Testis (tissue), 3 donors: Measurements from ENCODE around the gene FBXW5. TPM values are rescaled to one million over a fixed set of nuclear protein-coding genes. Genes with fewer than 3 reads are reported as not detected.

Source experiments
- DNase-seq: peaks from one replicate; pipeline ENCODE4 v3.0.0-alpha.2; 2019
- H3K27ac ChIP-seq, 2 donors: fragments of 200-600 bp; sonication (generic); one replicate each; pipeline ENCODE4 v1.5.1; 2019
- H3K27me3 ChIP-seq: fragments of 200-600 bp; sonication (generic); one replicate; pipeline ENCODE4 v1.5.1; 2019
- H3K36me3 ChIP-seq: fragments of 200-600 bp; sonication (generic); one replicate; pipeline ENCODE4 v1.5.1; 2017; ENCODE audit warnings: low read depth; ENCODE audit errors: missing control alignments
- H3K4me1 ChIP-seq: fragments of 200-600 bp; sonication (generic); one replicate; pipeline ENCODE4 v1.5.1; 2019
- H3K4me3 ChIP-seq, 2 donors: fragments of 200-600 bp; sonication (generic); one replicate each; pipeline ENCODE4 v1.5.1; 2017 to 2019
- H3K9me3 ChIP-seq: fragments of 200-600 bp; sonication (generic); one replicate; pipeline ENCODE4 v1.5.1; 2017
- POLR2A ChIP-seq: fragments of 450-650 bp; IDR thresholded peaks from one replicate; pipeline ENCODE4 v1.6.1; 2017; ENCODE audit warnings: antibody characterized with exemption, mild to moderate bottlenecking, moderate library complexity
- WGBS, 2 donors: methylation state at CpG; one replicate each; pipeline ENCODE4 v1.1.5; 2018; 5-methylcytosine and 5-hydroxymethylcytosine counted together
- intact Hi-C: fragments of 100-400 bp; cut with DNase I; formaldehyde crosslinking; loops from one replicate; pipeline ENCODE4 v1.15.1; 2023; ENCODE audit warnings: low total_unique reads
- polyA plus RNA-seq: library from polyadenylated mRNA; stranded (reverse); fragments of 350-450 nt; fragmentation: Illumina TruSeq; extraction: RNeasy Lipid Tissue Mini Kit (QIAGEN cat#74804); gene quantifications from one replicate; pipeline ENCODE4 v1.2.3, GENCODE V29; 2014; ENCODE audit warnings: low read depth, low replicate concordance; ENCODE audit not compliant: insufficient read depth
- total RNA-seq, 2 donors: library from RNA; depleted of rRNA; stranded (reverse); fragments of >200 nt; gene quantifications; one replicate each; pipeline ENCODE4 v1.2.3, GENCODE V29; 2016
- TF ChIP-seq, protein P1 (sequence below), 3 experiments: fragments of 450-650 bp in 2 of 3; fragments of 200-600 bp in 1 of 3; sonication (generic) in 1 of 3; IDR thresholded peaks; one replicate each; pipeline ENCODE4 v1.5.1; 2016 to 2019; ENCODE audit warnings: antibody characterized with exemption in 3 of 3, mild to moderate bottlenecking in 2 of 3, moderate library complexity in 1 of 3

Gene FBXW5
- total and polyA plus RNA-seq, 3 donors from 2014 or later = 452 to 749 (median 509) TPM

DNA sequence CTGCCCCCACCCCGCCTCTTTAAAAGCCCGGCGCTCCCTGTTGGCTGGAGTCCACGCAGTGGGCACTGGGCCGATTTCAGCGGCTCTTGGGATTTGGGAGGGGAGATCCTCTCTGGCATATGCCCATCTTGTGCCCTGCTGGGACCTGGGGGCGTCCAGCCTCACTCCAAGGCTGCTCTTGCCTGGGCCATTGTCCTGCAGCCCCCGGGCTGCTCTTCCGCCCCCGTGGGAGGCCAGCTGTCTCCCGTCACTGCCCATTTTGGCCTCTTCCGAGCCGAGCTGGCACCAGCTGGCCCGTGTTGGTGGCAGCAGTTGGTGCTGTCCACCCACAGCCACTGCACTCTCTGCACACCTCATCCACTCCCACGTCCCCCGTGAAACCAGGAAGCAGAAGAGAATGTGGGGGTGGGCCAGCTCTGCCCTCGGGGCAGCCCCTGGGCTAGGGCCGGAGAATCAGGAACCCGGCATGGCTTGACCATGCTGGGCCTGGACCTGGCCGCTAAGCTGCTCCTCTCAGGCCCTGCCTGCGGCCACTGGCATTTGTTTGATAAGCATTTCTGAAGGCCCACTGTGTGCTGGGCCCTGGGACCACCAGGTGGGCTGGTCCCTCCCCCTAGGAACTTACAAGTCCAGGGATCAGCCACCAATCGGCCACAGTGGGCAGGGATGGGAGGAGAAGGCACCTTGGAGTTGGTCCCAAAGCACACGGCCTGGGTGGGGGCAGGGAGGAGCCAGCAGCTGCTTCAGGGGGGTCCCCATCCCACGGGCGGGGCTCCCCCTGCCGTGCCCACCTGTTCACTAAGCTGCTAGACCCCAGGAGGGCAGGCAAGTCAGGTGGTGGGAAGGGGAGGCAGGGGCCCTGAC lies 2.7 kb upstream of the FBXW5 start:
- Histone ChIP-seq H3K27ac (peak overlapping the region; percentile 26 to 50), H3K4me1 (peaks cover 60% of the 10 kb centered on the region), H3K27me3 (no peaks in the 10 kb centered on the region), H3K9me3 (no peaks in the 10 kb centered on the region), H3K36me3 (no peaks in the 10 kb centered on the region), H3K4me3 (no peak overlapping the region)
- no peak for TF ChIP-seq POLR2A
- TF ChIP-seq, protein P1, sequence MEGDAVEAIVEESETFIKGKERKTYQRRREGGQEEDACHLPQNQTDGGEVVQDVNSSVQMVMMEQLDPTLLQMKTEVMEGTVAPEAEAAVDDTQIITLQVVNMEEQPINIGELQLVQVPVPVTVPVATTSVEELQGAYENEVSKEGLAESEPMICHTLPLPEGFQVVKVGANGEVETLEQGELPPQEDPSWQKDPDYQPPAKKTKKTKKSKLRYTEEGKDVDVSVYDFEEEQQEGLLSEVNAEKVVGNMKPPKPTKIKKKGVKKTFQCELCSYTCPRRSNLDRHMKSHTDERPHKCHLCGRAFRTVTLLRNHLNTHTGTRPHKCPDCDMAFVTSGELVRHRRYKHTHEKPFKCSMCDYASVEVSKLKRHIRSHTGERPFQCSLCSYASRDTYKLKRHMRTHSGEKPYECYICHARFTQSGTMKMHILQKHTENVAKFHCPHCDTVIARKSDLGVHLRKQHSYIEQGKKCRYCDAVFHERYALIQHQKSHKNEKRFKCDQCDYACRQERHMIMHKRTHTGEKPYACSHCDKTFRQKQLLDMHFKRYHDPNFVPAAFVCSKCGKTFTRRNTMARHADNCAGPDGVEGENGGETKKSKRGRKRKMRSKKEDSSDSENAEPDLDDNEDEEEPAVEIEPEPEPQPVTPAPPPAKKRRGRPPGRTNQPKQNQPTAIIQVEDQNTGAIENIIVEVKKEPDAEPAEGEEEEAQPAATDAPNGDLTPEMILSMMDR (IDR thresholded peaks at IDR 0.05) = no peak
- DNase-seq = no peak
- 66 to 88% methylated on average over 6 to 26 of the region's 26 CpGs for WGBS, 2 donors
- intact Hi-C loops = no loop called here

DNA sequence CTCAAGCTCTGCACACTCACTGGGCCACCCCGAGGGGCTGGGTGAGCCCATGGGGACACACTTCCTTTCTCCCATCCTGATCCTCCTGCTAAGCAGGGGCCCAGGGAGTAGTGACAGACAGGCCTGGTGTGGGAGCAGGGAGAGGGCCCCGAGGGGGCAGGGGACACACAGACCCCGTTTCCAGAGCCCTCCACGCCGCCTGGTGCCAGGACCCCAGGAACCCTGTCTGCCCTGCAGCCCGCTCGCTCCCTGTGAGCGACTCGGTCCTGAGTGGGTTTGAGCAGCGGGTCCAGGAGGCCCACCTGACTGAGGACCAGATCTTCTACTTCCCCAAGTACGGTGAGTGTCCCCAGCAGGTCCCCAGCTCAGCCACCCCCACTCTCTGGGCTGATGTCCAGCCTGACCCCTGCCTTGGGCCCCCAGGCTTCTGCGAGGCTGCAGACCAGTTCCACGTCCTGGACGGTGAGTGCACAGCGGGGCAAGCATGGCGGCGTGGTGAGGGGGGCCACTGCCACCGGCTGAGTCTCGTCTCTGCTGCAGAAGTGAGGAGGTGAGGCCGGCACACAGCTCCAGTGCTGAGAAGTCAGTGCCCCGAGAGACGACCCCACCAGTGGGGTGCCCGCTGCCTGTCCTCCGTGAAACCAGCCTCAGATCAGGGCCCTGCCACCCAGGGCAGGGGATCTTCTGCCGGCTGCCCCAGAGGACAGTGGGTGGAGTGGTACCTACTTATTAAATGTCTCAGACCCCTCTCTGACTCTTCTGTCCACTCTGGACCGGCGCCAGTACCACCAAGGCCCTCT lies 1.9 kb upstream of the FBXW5 start:
- peaks cover 52% of the 10 kb centered on the region for H3K4me1 ChIP-seq
- H3K27ac ChIP-seq = peak overlapping the region in 1 of 2 donors; percentile 50
- no peaks in the 10 kb centered on the region for H3K9me3 ChIP-seq
- no peak overlapping the region for H3K4me3 ChIP-seq
- TF ChIP-seq POLR2A = no peak
- TF ChIP-seq, protein P1 (IDR thresholded peaks at IDR 0.05) = no peak
- 71 to 88% methylated on average over 18 to 27 of the region's 27 CpGs for WGBS, 2 donors
- intact Hi-C loops = no loop called here
- DNase-seq = no peak
- H3K27me3 ChIP-seq = no peaks in the 10 kb centered on the region
- no peaks in the 10 kb centered on the region for H3K36me3 ChIP-seq

DNA sequence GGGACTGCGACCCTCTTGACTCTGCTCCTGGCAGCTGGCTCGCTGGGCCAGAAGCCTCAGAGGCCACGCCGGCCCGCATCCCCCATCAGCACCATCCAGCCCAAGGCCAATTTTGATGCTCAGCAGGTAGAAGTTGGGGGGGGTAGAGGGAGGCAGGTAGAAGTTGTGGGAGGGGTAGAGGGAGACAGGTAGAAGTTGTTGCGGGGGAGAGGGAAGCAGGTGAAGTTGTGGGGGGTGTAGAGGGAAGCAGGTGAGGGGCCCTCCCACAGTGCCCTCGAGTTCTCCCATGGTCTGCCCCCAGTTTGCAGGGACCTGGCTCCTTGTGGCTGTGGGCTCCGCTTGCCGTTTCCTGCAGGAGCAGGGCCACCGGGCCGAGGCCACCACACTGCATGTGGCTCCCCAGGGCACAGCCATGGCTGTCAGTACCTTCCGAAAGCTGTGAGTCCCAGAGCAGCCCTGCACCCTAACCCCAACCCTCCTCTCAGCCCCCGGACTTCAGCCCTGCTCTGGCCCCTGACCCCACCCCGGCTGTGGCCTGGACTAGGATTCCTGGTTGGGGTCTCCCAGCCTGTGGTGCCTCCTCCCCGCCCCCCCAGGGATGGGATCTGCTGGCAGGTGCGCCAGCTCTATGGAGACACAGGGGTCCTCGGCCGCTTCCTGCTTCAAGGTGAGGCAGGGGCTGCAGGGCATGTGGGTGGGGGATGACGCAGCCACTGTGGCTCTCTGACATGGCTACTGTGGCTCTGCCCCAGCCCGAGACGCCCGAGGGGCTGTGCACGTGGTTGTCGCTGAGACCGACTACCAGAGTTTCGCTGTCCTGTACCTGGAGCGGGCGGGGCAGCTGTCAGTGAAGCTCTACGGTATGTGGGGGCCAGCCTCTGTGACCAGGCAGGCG lies 1.0 kb upstream of the FBXW5 start:
- Histone ChIP-seq H3K27ac (no peak overlapping the region), H3K4me3 (no peak overlapping the region), H3K27me3 (no peaks in the 10 kb centered on the region), H3K36me3 (no peaks in the 10 kb centered on the region), H3K4me1 (peaks cover 44% of the 10 kb centered on the region), H3K9me3 (no peaks in the 10 kb centered on the region)
- 88 to 93% methylated on average over 14 to 30 of the region's 30 CpGs for WGBS, 2 donors
- DNase-seq = no peak
- intact Hi-C loops = no loop called here
- TF ChIP-seq, protein P1 (IDR thresholded peaks at IDR 0.05) = no peak
- no peak for TF ChIP-seq POLR2A

DNA sequence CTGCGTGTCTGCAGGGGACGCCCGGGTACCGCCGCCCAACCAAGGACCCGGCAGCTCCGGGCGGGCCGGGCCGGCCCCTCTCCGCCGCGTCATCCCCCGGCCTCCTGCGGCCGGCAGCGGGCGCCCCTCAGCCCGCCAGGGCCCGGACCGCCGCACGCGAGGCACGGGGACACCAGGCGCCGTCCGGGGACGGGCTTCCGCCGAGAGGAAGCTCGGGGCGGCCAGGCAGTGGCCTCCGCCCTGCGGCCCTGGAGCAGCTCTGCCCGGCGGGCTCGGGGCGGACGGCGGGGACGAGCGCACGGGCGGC lies 373 bp downstream of the FBXW5 start:
- H3K4me1 ChIP-seq = peaks cover 39% of the 10 kb centered on the region
- H3K36me3 ChIP-seq = no peaks in the 10 kb centered on the region
- intact Hi-C loops = loop anchor here (5.0 kb wide), 1 partner anchor 137 kb away; the partner anchor contains the start of gene RABL6
- no peaks in the 10 kb centered on the region for H3K9me3 ChIP-seq
- H3K4me3 ChIP-seq = peak overlapping the region; percentile 85 to 90
- no peaks in the 10 kb centered on the region for H3K27me3 ChIP-seq
- H3K27ac ChIP-seq = peak overlapping the region; percentile 74 to 87
- TF ChIP-seq, protein P1 (IDR thresholded peaks at IDR 0.05) = no peak
- no peak for TF ChIP-seq POLR2A
- DNase-seq = no peak
- WGBS, 2 donors = 0% methylated on average over 21 of the region's 45 CpGs; no CpG with 5 or more reads in 1 of the 2 donors
